ENCODE results near the gene PPA2.
"Not testable (repeated sequence)": the region's sequence is repeated elsewhere in the genome, so short reads cannot be mapped to it uniquely, and the experiment has no call there.

PPA2 gene

DNA sequence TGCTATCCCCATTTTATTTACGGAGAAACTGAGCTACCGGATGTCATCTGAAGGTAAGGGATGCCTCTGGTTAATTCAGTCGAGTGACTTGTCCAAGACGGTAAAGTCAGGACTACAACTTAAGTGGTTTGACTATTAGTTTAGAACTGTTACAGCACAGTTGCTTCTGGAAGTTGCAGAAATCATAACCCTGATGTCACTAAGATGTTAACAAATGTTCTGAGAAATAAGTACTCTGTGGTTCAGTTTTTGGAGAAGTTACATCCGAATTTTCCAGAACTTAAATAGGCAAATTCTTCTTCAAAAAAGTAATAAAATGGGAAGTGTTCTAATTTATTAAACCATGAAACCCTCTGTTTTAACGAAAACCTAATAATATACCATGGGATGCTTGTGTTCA, 3.1 kb downstream of the PPA2 start:
- TF ChIP-seq, protein P1, sequence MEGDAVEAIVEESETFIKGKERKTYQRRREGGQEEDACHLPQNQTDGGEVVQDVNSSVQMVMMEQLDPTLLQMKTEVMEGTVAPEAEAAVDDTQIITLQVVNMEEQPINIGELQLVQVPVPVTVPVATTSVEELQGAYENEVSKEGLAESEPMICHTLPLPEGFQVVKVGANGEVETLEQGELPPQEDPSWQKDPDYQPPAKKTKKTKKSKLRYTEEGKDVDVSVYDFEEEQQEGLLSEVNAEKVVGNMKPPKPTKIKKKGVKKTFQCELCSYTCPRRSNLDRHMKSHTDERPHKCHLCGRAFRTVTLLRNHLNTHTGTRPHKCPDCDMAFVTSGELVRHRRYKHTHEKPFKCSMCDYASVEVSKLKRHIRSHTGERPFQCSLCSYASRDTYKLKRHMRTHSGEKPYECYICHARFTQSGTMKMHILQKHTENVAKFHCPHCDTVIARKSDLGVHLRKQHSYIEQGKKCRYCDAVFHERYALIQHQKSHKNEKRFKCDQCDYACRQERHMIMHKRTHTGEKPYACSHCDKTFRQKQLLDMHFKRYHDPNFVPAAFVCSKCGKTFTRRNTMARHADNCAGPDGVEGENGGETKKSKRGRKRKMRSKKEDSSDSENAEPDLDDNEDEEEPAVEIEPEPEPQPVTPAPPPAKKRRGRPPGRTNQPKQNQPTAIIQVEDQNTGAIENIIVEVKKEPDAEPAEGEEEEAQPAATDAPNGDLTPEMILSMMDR (IDR thresholded peaks at IDR 0.05; ENCODE audit: low read depth, low read length) = no peak
- DNase-seq (ENCODE audit: extremely low read depth, low read depth) = no peak

DNA sequence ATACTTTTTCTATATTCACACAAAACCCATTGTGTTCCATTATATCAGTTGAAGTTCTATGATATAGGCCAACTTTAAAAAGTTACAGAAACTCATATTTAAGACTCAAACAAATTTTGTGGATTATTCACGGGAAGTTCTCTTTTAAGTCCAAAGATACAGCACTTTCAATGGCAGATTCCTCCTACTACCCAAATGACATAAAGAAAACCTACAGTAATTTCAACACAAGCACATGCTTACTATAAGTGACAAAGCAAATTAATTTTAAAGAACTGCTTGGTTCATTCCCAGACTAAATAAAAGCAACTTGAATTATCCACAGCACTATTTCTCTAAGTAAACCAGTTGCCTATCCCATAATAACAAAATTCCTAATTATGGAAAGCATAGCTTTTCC, 4.1 kb downstream of the PPA2 start:
- TF ChIP-seq, protein P1 (IDR thresholded peaks at IDR 0.05; ENCODE audit: low read depth, low read length) = no peak
- DNase-seq (ENCODE audit: extremely low read depth, low read depth) = no peak

DNA sequence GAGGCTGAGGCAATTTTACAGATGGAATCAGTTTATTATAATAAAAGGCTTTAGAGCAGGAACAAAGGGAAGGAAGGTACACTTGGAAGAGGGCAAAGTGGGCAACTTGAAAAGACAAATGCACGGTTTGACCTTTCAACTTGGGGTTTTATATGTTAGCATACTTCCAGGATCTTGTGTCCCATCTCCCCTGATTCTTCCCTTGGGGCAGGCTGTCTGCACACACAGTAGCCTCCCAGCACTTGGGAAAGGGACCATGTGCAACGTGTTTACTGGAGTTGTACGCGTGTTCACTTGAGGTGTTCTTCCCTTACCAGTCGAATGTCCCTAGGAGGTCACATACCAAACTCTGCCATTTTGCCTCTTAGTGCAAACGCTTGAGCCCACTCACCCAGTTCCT, 7.3 kb downstream of the PPA2 start:
- TF ChIP-seq, protein P1 (IDR thresholded peaks at IDR 0.05; ENCODE audit: low read depth, low read length) = no peak

GRCh38 chr4:105464563-105464962, 9.3 kb downstream of the PPA2 start:
- not testable (repeated sequence) for DNase-seq (ENCODE audit: extremely low read depth, low read depth)

More for the DNA sequence above, 7.3 kb downstream of the PPA2 start:
- no peak for DNase-seq (ENCODE audit: extremely low read depth, low read depth)

GRCh38 chr4:105462576-105462975, 11.3 kb downstream of the PPA2 start:
- no peak for DNase-seq (ENCODE audit: extremely low read depth, low read depth)
- TF ChIP-seq, protein P1 (IDR thresholded peaks at IDR 0.05; ENCODE audit: low read depth, low read length) = no peak

DNA sequence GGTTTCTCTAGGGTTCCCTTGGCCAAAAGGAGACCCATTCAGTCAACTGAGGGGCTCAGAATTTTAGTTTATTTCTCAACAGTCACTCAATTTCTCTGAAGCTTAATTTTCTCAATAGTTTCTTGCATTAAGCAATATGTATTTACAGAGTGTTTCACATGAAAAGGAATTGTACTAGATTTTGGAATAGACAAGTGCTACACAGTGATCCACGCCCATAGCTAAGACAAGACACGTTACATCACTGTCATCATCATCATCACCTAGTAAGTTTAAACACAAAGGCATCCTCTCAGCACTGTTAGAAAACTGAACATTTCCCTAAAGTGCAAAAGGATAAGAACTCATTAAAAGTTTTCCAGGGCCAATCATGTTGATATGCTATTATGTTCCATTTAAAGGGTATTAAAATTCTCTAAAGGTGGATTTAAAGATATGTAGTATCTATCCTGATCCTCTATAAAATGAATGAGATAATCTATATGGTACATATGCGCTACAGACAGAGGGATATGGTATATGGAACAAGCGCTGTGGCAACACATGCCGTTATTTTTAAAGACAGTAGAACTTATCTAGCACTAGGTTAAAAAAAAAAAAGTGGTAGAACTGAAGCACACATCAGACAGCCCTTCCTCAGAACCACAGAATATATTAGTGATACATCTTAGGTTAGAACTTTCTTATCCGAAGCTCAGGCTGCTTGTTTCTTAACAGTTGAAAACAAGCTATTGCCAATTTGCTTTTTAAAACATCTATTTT, 12.1 kb downstream of the PPA2 start:
- DNase-seq (ENCODE audit: extremely low read depth, low read depth) = no peak
- TF ChIP-seq, protein P1 (IDR thresholded peaks at IDR 0.05; ENCODE audit: low read depth, low read length) = no peak

DNA sequence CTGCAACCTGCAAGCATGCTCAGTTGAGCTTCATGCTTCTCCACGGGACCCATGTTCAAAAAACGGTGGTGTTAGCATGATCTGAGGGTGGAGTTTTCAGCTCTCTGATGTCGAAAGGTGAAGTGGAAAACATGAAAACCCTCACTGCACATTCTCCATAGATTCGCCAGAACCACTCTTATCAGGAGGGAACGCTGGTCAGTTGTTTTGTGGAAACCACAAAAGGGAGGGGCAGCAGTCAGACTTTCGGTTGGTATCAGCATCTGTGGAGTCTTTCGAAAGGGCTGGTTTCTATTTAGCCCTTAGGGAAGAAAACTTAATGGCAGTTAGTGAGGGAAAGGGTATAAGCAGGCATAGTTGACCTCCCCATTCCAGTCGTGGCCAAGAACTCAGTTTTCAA, 12.6 kb downstream of the PPA2 start:
- no peak for DNase-seq (ENCODE audit: extremely low read depth, low read depth)
- TF ChIP-seq, protein P1 (IDR thresholded peaks at IDR 0.05; ENCODE audit: low read depth, low read length) = no peak

DNA sequence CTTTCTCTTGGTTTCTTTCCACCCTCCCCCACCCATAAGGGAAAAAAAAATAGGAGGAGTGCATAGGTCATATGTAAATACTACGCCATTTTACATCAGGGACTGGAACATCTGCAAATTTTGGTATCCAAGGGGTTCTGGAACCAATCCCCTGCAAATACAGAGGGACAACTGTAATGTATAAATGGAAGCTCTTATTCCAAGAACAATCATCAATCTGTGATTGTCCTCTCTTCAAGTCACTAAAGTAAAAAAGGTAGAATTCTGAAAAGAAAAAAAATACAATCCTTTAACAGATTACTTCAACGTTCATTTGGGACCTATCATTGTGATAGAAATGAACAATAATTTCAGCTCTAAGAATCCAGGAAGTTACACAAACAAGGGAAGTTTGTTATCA, 13.6 kb downstream of the PPA2 start:
- DNase-seq (ENCODE audit: extremely low read depth, low read depth) = no peak
- TF ChIP-seq, protein P1 (IDR thresholded peaks at IDR 0.05; ENCODE audit: low read depth, low read length) = no peak

- DNase-seq (ENCODE audit: extremely low read depth, low read depth) = not testable (repeated sequence)
Observed at GRCh38 chr4:105458541-105458940, 15.3 kb downstream of the PPA2 start.

Measured in AG09319 (cell line).